GM19455 (cell line): ENCODE data around the gene GPR65.
"Not testable (repeated sequence)": the region's sequence is repeated elsewhere in the genome, so short reads cannot be mapped to it uniquely, and the experiment has no call there.

Source experiments
- ATAC-seq: cut with Tn5 transposase; IDR thresholded peaks from one replicate; pipeline ENCODE4 v1.9.1; 2021; ENCODE audit not compliant: unreplicated experiment

GPR65 gene

GRCh38 chr14:88003425-88003824 lies 1.5 kb upstream of the GPR65 start:
- ATAC-seq: no peak

DNA sequence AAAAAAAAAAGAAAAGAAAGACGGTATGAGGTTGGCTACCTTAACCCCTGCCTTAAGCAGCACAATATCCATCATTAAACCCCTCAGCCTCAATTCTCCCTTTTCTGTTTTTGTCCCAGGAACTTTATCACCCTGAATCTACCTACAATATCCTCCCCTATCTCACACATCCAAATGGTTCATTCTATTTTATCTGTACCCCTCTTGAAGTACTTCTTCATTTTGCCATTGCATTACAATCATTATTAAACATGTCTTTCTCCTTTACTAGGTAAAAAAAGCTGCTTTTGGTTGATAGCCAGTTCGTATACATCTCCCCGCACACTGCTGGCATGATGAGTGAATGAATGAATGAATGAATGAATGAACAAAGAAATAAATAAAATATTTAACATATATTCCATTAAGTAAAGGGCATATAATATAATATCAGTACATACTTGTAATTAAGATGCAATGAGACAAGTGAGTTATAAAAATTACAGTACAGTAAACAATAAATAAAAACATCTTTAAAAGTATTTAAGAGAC lies 364 bp upstream of the GPR65 start:
- no peak for ATAC-seq

GRCh38 chr14:88005978-88006851 lies 1.3 kb downstream of the GPR65 start:
- peak; percentile 90 for ATAC-seq

GRCh38 chr14:88007608-88008007 lies 2.7 kb downstream of the GPR65 start:
- ATAC-seq: no peak

GRCh38 chr14:88008039-88008742 lies 3.3 kb downstream of the GPR65 start:
- ATAC-seq: no peak

GRCh38 chr14:88009486-88009885 lies 4.6 kb downstream of the GPR65 start:
- no peak for ATAC-seq

DNA sequence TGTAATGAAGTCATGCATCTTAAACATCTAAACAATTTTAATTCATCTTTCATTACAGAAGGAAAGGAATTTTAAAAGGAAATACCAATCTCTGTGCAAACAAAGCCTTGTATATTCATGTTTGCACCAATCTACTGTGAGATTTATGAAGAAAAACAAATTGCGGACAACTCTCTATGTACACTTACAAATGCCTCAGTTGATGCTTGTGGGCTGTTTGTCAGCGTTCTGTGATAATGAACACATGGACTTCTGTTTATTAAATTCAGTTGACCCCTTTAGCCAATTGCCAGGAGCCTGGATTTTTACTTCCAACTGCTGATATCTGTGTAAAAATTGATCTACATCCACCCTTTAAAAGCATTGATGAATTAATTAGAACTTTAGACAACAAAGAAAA lies 5.4 kb downstream of the GPR65 start:
- no peak for ATAC-seq

GRCh38 chr14:88012495-88012894 lies 7.6 kb downstream of the GPR65 start:
- ATAC-seq: no peak

GRCh38 chr14:88013750-88014349 lies 8.9 kb downstream of the GPR65 start:
- peak; percentile 89 for ATAC-seq

DNA sequence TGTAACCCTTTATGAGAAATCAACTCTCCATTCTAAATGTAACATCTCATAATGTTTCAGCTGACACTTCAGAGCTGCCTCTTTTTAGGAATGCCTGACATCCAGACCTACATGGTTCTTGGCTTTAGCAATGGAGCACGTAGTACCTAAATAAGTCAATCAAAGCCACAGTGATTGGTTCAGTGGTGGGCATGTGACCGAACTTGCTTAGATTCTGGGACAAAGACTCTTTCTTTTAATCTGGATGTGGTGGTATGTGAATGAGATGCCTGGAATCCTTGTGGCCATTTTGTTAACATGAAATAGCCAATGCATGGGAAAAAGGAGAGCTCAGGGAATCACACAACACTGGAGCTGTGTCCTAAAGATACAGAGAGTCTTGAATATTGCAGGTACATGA lies 11.8 kb downstream of the GPR65 start:
- no peak for ATAC-seq

GRCh38 chr14:88017535-88017934 lies 12.6 kb downstream of the GPR65 start:
- no peak for ATAC-seq

- ATAC-seq: no peak
Observed at GRCh38 chr14:88023658-88024187, 18.8 kb downstream of the GPR65 start.

GRCh38 chr14:88024252-88025086 lies 19.5 kb downstream of the GPR65 start:
- ATAC-seq: not testable (repeated sequence)

- ATAC-seq: no peak
Observed at GRCh38 chr14:88025313-88025712, 20.4 kb downstream of the GPR65 start.

DNA sequence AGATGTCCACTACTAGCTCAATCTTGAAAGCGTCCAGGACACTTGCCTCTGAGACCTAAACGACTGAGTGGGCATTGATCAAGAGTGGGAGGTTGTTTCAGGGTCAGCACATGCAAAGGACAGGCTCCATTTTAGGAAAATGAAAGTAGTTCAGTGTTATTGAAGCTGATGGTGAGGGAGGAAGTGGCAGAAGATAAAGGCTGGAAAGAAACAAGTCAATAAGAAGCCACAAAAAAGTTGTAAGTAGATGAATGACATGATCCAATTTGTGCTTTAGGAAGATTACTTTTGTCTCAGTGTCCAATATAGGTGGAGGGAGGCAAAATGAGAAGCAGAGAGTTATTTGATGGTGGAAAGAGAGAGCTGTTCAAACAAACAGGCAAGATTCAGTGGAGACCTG lies 22.0 kb downstream of the GPR65 start:
- no peak for ATAC-seq

DNA sequence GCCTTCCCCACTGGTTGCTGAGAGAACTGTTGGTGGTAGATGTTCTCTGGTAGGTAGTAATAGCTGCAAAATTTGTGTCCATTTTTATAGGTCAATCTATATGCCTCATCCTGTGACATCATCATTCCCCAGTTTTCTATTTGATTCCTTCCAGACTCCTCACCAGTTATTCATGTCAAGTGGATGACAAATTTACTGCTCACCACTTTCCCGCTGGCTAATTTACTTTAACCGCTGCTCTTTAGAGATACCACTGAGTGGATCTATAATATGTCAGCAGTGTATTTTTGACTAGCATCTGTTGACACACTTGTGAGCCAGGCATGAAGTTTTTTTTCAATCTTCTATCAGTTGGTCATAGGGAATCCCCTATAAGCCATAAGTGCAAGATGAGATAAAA lies 24.6 kb downstream of the GPR65 start:
- no peak for ATAC-seq

GRCh38 chr14:88030079-88030478 lies 25.1 kb downstream of the GPR65 start:
- no peak for ATAC-seq

GRCh38 chr14:88030892-88031291 lies 26.0 kb downstream of the GPR65 start:
- no peak for ATAC-seq

DNA sequence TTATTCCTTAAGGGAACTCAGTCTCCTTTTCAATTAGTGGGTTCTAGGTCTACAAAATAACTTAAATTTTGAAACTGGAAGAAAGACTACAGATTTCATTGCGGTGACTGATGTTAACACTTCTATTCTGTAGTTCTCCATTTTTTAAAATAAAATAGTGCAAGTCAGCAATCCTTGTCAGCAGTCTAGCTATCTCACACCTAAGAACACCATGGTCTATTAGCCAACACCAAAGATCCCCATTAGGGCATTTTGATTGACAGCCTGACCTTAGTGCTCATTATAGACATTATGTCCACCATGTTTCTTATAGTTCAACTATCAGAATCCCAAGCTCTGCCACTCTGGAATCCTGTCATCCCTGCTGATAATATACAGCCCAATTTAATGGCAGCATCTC lies 27.4 kb downstream of the GPR65 start:
- no peak for ATAC-seq

DNA sequence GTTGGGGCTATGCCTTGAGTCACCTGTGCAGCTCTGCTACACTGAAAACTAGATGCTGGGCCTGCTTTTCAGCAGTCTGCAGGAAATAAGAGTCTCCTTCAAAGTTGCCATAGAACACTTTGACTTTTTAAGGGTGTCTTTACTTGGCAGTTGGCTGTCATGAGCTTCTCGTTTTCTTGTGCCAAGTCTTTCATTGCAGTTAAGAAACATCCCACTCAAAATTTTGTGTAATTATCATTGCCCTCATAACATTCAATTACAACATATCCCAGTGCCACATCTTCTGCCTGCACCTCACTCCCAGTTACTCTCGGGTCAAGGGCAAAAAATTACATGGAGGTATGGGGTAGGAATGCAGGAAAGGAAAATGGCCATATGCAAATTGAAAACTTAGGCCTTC lies 29.1 kb downstream of the GPR65 start:
- no peak for ATAC-seq

GRCh38 chr14:88036422-88036821 lies 31.5 kb downstream of the GPR65 start:
- ATAC-seq: no peak
